Loucy (cell line): Measurements from ENCODE around the gene NTNG1.

Experiments used
- H2AFZ ChIP-seq: fragments of 200-600 bp; sonication (generic); 2 replicates; pipeline ENCODE4 v1.6.0; 2016; ENCODE audit warnings: antibody characterized with exemption, mild to moderate bottlenecking, low read length, moderate library complexity
- H3F3A ChIP-seq: fragments of 200-600 bp; 2 replicates; pipeline ENCODE4 v1.6.0; 2016; ENCODE audit warnings: antibody characterized with exemption, low read depth, mild to moderate bottlenecking
- H3K27me3 ChIP-seq: fragments of 200-600 bp; sonication (generic); 2 replicates; pipeline ENCODE4 v1.6.1; 2014; ENCODE audit warnings: low read length, mild to moderate bottlenecking; ENCODE audit not compliant: insufficient read depth, poor library complexity, severe bottlenecking
- H3K36me3 ChIP-seq: fragments of 200-600 bp; sonication (generic); 2 replicates; pipeline ENCODE4 v1.6.1; 2016; ENCODE audit warnings: low read length; ENCODE audit not compliant: insufficient read depth
- H3K4me1 ChIP-seq: fragments of 200-600 bp; sonication (generic); 2 replicates; pipeline ENCODE4 v1.5.1; 2014; ENCODE audit warnings: low read length, mild to moderate bottlenecking; ENCODE audit not compliant: insufficient read depth, poor library complexity, severe bottlenecking
- H3K4me2 ChIP-seq: fragments of 200-600 bp; sonication (generic); 2 replicates; pipeline ENCODE4 v1.6.0; 2014; ENCODE audit warnings: antibody characterized with exemption, low read length, low read depth, mild to moderate bottlenecking; ENCODE audit not compliant: poor library complexity, severe bottlenecking
- H3K4me3 ChIP-seq: fragments of 200-600 bp; sonication (generic); 2 replicates; pipeline ENCODE4 v1.5.1; 2014; ENCODE audit warnings: low read length, mild to moderate bottlenecking, mixed read lengths; ENCODE audit not compliant: poor library complexity, severe bottlenecking
- H3K79me2 ChIP-seq: fragments of 200-600 bp; sonication (generic); 2 replicates; pipeline ENCODE4 v1.6.1; 2014; ENCODE audit warnings: low read length; ENCODE audit not compliant: insufficient read depth
- H3K9ac ChIP-seq: fragments of 200-600 bp; sonication (generic); 2 replicates; pipeline ENCODE4 v1.6.0; 2014; ENCODE audit warnings: mild to moderate bottlenecking, low read depth, low read length, moderate library complexity; ENCODE audit not compliant: poor library complexity, severe bottlenecking
- H3K9me2 ChIP-seq: fragments of 200-600 bp; sonication (generic); replicated peaks from 2 replicates; pipeline ENCODE4 v1.6.1; 2016; ENCODE audit warnings: low read depth, low read length, mixed read lengths
- H3K9me3 ChIP-seq: fragments of 200-600 bp; sonication (generic); 2 replicates; pipeline ENCODE4 v1.6.1; 2014; ENCODE audit warnings: mild to moderate bottlenecking, antibody characterized with exemption, low read length, low read depth; ENCODE audit not compliant: insufficient read depth
- H4K20me1 ChIP-seq: fragments of 200-600 bp; sonication (generic); 2 replicates; pipeline ENCODE4 v1.6.0; 2014; ENCODE audit warnings: antibody characterized with exemption, low read length, mild to moderate bottlenecking; ENCODE audit not compliant: insufficient read depth, poor library complexity, severe bottlenecking
- EZH2phosphoT487 ChIP-seq: fragments of 200-600 bp; IDR thresholded peaks from 2 replicates; pipeline ENCODE4 v1.6.1; 2018; ENCODE audit warnings: antibody characterized with exemption, mild to moderate bottlenecking, moderate library complexity, borderline replicate concordance
- TF ChIP-seq, protein P1 (sequence below): fragments of 200-600 bp; sonication (generic); conservative IDR thresholded peaks from 2 replicates; pipeline ENCODE4 v1.5.1; 2014; ENCODE audit warnings: mild to moderate bottlenecking, antibody characterized with exemption, low read length

The NTNG1 gene

DNA sequence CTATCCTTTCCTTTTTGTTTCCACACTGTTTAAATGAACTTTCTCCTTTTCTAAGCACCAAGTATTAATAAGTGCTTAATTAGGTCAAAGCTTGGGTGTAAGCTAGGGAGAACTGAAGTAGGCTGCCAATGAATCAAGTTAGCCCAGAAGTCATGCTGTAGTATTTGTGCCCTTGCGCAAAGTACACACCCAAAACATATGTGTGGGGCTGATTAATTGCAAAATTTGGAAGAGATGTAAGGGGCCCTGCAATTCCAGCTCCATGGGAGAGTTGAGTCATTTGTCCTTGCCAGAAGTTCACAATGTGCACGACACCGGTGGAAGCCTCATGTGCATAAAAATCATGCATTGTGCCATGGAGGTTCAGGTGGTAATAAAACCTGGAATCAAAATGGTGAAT, 18.6 kb upstream of the NTNG1 start:
- H3K9me3 ChIP-seq = no peaks in the 10 kb centered on the region
- no peak overlapping the region for H3K4me2 ChIP-seq
- no peak overlapping the region for H3K4me3 ChIP-seq
- H3K36me3 ChIP-seq = no peaks in the 10 kb centered on the region
- no peaks in the 10 kb centered on the region for H3K4me1 ChIP-seq
- H2AFZ ChIP-seq = no peak overlapping the region
- no peak overlapping the region for H3K9ac ChIP-seq
- H4K20me1 ChIP-seq = no peaks in the 10 kb centered on the region
- no peaks in the 10 kb centered on the region for H3K27me3 ChIP-seq
- no peaks in the 10 kb centered on the region for H3F3A ChIP-seq
- H3K79me2 ChIP-seq = no peaks in the 10 kb centered on the region
- H3K9me2 ChIP-seq = no peaks in the 10 kb centered on the region
- no peak for TF ChIP-seq EZH2phosphoT487
- TF ChIP-seq, protein P1, sequence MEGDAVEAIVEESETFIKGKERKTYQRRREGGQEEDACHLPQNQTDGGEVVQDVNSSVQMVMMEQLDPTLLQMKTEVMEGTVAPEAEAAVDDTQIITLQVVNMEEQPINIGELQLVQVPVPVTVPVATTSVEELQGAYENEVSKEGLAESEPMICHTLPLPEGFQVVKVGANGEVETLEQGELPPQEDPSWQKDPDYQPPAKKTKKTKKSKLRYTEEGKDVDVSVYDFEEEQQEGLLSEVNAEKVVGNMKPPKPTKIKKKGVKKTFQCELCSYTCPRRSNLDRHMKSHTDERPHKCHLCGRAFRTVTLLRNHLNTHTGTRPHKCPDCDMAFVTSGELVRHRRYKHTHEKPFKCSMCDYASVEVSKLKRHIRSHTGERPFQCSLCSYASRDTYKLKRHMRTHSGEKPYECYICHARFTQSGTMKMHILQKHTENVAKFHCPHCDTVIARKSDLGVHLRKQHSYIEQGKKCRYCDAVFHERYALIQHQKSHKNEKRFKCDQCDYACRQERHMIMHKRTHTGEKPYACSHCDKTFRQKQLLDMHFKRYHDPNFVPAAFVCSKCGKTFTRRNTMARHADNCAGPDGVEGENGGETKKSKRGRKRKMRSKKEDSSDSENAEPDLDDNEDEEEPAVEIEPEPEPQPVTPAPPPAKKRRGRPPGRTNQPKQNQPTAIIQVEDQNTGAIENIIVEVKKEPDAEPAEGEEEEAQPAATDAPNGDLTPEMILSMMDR = no peak

DNA sequence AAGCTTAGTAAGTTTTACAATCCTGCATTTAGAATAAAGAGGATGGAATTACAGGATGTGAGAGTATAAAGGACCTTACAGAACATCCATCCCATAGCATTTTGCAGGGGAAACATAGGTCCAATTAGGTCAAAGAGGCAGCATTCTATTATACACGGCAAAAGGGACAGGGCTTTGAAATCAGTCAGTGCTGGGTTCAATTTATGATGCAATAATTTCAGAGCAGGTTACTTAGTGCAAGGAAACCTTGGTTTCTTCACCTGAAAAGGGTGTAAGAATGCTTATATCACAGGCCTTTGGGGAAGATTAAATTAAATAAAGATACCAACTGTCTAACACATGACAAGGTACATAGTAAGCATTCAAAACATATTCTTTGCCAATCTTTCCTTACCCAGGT, 17.1 kb upstream of the NTNG1 start:
- Histone ChIP-seq H2AFZ (no peak overlapping the region), H3K9me3 (no peaks in the 10 kb centered on the region), H3K79me2 (no peaks in the 10 kb centered on the region), H4K20me1 (no peaks in the 10 kb centered on the region), H3K36me3 (no peaks in the 10 kb centered on the region), H3K4me3 (no peak overlapping the region), H3K4me1 (no peaks in the 10 kb centered on the region), H3K4me2 (no peak overlapping the region), H3K27me3 (no peaks in the 10 kb centered on the region), H3F3A (no peaks in the 10 kb centered on the region), H3K9ac (no peak overlapping the region), H3K9me2 (no peaks in the 10 kb centered on the region)
- TF ChIP-seq, protein P1 = no peak
- TF ChIP-seq EZH2phosphoT487 = no peak

DNA sequence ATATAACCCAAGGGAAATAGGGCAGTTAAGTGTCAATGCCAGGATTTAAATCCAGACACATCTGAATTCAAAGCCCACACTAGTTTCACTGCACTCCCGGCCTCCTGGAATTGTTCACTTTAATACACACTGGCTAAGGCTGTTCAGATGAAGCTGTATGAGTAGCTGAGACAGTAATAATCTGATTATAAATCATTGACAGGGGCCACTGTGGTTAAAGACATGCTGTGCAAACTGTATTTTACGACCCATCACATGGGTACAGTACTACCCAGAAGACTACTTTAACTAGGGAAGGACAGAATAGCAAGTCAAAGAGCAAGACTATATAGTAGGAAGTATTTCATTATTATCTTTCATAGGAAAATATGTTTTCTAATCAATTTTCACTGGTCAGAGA, 16.1 kb upstream of the NTNG1 start:
- Histone ChIP-seq H3K9me3 (no peaks in the 10 kb centered on the region), H4K20me1 (no peaks in the 10 kb centered on the region), H3K79me2 (no peaks in the 10 kb centered on the region), H3F3A (no peaks in the 10 kb centered on the region), H2AFZ (no peak overlapping the region), H3K27me3 (no peaks in the 10 kb centered on the region), H3K9me2 (no peaks in the 10 kb centered on the region), H3K4me2 (no peak overlapping the region), H3K4me1 (no peaks in the 10 kb centered on the region), H3K4me3 (no peak overlapping the region), H3K9ac (no peak overlapping the region), H3K36me3 (no peaks in the 10 kb centered on the region)
- TF ChIP-seq EZH2phosphoT487 = no peak
- TF ChIP-seq, protein P1 = no peak
